ENCODE measurements around the gene AHNAK2.
"Not testable (repeated sequence)": the region's sequence is repeated elsewhere in the genome, so short reads cannot be mapped to it uniquely, and the experiment has no call there.

AHNAK2 gene

DNA sequence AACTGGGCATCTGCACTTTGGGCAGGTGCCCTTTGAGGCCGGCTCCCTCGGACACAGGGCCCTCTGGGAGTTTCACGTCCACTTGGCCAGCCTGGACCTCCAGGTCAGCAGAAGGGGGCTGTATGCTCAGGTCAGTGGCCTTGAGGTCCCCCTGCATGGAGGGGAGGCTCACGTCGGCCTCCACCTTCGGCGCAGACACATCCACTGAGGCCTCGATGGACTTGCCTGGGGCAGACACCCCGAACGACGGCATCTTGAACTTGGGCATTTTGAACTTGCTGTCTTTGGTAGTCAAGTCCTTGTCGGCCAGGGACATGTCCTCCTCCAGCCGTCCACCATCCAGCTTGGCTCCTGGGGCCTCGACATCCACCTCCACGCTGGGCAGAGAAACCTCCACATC lies 27.5 kb downstream of the AHNAK2 start:
- DNase-seq, result not testable (repeated sequence)

DNA sequence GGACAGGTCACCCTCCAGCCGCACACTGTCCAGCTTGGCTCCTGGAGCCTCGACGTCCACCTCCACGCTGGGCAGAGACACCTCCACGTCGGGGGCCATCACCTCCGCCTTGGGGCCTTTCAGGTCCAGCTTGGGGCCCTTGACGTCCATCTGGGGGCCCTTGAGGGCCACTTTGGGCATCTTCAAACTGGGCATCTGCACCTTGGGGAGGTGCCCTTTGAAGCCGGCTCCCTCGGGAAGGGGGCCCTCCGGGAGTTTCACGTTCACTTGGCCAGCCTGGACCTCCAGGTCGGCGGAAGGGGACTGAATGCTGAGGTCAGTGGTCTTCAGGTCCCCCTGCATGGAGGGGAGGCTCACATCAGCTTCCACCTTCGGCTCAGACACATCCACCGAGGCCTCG lies 28.2 kb downstream of the AHNAK2 start:
- no peak for DNase-seq

GRCh38 chr14:104949406-104949955 lies 28.7 kb downstream of the AHNAK2 start:
- DNase-seq, result not testable (repeated sequence)

DNA sequence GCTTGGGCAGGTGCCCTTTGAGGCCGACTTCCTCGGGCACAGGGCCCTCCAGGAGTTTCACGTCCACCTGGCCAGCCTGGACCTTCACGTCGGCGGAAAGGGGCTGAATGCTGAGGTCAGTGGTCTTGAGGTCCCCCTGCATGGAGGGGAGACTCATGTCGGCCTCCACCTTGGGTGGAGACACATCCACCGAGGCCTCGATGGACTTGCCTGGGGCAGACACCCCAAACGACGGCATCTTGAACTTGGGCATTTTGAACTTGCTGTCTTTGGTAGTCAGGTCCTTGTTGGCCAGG lies 29.5 kb downstream of the AHNAK2 start:
- no peak for DNase-seq

GRCh38 chr14:104947881-104948735 lies 30.1 kb downstream of the AHNAK2 start:
- not testable (repeated sequence) for DNase-seq

DNA sequence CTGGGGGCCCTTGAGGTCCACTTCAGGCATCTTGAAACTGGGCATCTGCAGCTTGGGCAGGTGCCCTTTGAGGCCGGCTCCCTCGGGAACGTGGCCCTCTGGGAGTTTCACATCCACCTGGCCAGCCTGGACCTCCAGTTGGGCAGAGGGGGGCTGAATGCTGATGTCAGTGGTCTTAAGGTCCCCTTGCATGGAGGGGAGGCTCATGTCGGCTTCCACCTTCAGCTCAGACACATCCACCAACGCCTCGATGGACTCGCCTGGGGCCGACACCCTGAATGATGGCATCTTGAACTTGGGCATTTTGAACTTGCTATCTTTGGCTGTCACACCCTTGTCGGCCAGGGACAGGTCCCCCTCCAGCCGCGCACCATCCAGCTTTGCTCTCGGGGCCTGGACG lies 31.0 kb downstream of the AHNAK2 start:
- not testable (repeated sequence) for DNase-seq

DNA sequence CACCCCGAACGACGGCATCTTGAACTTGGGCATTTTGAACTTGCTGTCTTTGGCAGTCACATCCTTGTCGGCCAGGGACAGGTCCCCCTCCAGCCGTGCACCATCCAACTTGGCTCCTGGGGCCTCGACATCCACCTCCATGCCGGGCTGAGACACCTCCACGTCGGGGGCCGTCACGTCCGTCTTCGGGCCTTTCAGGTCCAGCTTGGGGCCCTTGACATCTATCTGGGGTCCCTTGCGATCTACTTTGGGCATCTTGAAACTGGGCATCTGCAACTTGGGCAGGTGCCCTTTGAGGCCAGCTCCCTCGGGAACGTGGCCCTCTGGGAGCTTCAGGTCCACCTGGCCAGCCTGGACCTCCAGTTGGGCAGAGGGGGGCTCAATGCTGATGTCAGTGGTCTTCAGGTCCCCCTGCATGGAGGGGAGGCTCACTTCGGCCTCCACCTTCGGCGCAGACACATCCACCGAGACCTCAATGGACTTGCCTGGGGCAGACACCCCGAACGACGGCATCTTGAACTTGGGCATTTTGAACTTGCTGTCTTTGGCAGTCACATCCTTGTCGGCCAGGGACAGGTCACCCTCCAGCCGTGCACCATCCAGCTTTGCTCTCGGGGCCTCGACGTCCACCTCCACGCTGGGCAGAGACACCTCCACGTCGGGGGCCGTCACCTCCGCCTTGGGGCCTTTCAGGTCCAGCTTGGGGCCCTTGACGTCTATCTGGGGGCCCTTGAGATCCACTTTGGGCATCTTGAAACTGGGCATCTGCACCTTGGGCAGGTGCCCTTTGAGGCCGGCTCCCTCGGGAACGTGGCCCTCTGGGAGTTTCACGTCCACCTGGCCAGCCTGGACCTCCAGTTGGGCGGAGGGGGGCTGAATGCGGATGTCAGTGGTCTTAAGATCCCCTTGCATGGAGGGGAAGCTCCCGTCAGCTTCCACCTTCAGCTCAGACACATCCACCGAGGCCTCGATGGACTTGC lies 31.9 kb downstream of the AHNAK2 start:
- not testable (repeated sequence) for DNase-seq

DNA sequence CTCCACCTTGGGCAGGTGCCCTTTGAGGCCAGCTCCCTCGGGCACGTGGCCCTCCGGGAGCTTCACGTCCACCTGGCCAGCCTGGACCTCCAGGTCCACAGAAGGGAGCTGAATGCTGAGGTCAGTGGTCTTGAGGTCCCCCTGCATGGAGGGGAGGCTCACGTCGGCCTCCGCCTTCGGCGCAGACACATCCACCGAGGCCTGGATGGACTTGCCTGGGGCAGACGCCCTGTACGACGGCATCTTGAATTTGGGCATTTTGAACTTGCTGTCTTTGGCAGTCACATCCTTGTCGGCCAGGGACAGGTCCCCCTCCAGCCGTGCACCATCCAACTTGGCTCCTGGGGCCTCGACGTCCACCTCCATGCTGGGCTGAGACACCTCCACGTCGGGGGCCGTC lies 32.9 kb downstream of the AHNAK2 start:
- not testable (repeated sequence) for DNase-seq

DNA sequence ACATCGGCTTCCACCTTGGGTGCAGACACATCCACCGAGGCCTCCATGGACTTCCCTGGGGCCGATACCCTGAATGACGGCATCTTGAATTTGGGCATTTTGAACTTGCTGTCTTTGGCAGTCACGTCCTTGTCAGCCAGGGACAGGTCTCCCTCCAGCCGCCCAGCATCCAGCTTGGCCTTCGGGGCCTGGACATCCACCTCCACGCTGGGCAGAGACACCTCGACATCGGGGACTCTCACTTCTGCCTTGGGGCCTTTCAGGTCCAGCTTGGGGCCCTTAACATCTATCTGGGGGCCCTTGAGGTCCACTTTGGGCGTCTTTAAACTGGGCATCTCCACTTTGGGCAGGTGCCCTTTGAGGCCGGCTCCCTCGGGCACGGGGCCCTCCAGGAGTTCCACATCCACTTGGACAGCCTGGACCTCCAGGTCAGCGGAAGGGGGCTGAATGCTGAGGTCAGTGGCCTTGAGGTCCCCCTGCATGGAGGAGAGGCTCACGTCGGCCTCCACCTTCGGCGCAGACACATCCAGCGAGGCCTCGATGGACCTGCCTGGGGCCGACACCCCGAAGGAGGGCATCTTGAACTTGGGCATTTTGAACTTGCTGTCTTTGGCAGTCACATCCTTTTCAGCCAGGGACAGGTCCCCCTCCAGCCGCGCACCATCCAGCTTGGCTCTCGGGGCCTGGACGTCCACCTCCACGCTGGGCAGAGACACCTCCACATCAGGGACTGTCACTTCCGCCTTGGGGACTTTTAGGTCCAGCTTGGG lies 33.6 kb downstream of the AHNAK2 start:
- DNase-seq, result not testable (repeated sequence)

DNA sequence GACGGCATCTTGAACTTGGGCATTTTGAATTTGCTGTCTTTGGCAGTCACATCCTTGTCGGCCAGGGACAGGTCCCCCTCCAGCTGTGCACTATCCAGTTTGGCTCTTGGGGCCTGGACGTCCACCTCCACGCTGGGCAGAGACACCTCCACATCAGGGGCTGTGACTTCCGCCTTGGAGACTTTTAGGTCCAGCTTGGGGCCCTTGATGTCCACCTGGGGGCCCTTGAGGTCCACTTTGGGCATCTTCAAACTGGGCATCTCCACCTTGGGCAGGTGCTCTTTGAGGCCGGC lies 34.2 kb downstream of the AHNAK2 start:
- DNase-seq, result not testable (repeated sequence)

GRCh38 chr14:104943216-104944015 lies 34.8 kb downstream of the AHNAK2 start:
- DNase-seq, result not testable (repeated sequence)

DNA sequence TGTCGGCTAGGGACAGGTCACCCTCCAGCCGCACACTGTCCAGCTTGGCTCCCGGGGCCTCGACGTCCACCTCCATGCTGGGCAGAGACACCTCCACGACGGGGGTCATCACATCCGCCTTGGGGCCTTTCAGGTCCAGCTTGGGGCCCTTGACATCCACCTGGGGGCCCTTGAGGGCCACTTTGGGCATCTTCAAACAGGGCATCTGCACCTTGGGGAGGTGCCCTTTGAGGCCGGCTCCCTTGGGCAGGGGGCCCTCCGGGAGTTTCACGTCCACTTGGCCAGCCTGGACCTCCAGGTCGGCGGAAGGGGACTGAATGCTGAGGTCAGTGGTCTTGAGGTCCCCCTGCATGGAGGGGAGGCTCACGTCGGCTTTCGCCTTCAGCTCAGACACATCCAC lies 35.6 kb downstream of the AHNAK2 start:
- no peak for DNase-seq

DNA sequence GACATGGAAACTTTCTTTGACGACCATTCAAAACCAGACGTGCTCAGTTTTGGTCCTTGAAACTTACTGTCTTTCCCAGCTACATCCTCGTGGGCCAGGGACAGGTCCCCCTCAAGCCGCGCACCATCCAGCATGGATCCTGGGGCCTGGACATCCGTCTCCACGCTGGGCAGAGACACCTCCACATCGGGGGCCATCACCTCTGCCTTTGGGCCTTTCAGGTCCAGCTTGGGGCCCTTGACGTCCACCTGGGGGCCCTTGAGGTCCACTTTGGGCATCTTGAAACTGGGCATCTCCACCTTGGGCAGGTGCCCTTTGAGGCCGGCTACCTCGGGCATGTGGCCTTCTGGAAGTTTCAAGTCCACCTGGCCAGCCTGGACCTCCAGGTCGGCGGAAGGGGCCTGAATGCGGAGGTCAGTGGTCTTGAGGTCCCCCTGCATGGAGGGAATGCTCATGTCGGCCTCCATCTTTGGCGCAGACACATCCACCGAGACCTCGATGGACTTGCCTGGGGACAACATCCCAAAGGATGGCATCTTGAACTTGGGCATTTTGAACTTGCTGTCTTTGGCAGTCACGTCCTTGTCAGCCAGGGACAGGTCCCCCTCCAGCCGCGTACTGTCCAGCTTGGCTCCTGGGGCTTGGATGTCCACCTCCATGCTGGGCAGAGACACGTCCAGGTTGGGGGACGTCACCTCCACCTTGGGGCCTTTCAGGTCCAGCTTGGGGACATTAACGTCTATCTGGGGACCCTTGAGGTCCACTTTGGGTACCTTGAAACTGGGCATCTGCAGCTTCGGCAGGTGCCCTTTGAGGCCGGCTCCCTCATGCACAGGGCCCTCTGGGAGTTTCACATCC lies 36.4 kb downstream of the AHNAK2 start:
- no peak for DNase-seq

DNA sequence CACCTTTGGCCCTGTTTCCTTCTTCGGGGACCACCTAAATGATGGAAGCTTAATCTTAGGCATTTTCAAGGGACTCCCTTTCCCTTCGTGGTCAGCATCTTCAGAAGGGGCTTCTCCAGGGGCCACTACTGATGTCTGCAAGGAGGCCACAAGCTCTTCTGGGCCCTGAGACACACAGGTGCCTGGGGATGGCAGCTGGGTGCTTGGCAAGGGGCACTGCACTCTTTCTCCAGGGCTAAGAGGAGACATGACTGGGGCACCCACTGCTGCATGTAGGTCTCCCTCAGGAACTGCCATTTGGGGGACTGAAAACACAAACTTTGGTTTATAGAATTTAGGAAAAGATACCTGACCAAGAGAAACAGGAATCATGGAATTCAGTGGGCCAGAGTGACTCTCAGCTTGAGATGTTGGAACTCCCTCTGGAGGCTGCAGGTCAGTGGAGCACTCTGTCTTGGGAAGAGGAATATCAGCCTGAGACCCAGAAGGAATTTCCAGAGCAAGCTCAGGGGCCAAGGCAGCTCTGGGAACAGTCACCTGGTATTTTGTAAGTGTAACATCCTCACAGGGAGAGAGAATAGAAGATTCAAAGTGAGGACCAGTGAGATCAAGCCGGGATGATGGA lies 37.5 kb downstream of the AHNAK2 start:
- no peak for DNase-seq

DNA sequence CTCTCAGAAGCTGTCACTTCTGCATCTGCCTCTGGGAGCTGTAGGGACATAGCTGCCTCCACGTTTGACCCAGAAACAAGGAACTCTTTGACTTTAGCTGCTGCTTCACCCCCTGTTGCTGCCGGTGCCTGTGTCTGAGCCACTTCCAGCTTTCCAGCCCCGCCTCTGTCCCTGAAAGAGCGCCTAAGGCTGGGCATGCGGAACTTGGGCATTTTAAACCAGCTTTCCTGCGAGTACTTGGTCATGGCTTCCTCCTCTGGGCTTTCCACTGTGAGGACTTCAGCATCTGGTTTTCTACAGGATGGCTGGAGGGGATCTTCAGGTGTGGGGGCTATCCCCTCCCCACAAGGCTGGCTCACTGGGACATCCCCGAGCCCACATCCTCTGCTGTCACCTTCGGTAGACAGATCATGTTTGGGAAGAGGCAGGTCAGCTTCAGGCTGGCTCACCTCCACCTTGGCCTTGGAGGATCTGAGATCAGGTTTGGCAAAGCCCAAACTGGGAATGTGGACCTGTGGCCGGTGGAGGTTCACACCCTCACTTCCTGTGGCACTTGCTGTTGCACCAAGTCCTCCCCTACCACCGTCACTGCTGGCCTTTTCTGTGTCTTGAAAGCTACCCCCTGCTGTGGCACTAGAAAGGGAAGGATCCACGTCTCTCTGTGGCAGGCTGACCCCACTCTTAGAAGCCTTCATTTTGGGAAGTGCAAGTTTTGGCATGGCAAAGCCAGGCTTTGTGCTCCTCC lies 38.3 kb downstream of the AHNAK2 start:
- DNase-seq, result no peak

DNA sequence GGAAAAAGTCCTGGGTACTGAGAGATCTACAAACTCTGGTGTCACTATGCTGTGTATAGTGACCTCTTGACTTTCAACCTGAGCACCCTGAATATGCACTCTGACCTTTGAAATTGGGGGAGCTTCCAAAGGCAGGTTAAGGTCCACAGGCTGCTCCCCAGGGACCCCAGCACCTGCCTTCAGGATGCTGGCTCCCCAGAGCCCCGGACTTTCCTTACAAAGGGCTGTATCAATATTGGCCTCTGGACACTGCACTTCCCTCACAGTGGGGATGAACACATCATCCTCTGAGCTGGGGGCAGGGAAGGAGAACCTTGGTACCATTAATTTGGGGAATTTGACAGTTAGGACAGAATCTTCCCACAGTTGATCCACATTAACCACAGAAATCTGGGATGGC lies 39.2 kb downstream of the AHNAK2 start:
- no peak for DNase-seq

DNA sequence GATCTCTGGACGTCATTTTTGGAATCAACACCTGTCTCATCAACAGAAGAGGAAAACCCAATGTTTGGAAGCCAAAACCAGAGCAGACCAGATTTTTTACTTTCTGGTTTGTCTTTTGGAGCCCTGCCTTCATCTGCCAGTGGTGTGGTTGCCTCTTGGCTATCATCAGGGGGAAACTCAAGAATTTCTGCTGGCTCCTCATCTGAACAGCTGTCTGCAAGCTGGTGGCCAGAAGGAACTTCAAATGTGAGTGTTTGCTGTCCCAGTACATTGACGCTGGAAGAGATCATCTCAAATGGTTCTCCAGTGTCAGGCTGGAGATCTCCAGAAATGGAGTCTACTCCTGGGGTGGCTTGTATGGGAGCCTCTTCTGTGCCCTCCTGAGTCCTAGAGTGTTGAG lies 39.7 kb downstream of the AHNAK2 start:
- no peak for DNase-seq

- DNase-seq, result no peak
These were observed 40.3 kb downstream of the AHNAK2 start for GRCh38 chr14:104937694-104938365.

GRCh38 chr14:104937161-104937560 lies 41.0 kb downstream of the AHNAK2 start:
- no peak for DNase-seq
